Measurements from ENCODE around the gene BCR.
A peak's percentile ranks its signal among the peaks of the same experiment; 100 is the strongest.

Gene BCR

GRCh38 chr22:23293720-23294119 lies 113.4 kb downstream of the BCR start:
- no peak overlapping the region for H3K4me3 ChIP-seq (ENCODE audit: low read depth, low read length)
- TF ChIP-seq, protein P1, sequence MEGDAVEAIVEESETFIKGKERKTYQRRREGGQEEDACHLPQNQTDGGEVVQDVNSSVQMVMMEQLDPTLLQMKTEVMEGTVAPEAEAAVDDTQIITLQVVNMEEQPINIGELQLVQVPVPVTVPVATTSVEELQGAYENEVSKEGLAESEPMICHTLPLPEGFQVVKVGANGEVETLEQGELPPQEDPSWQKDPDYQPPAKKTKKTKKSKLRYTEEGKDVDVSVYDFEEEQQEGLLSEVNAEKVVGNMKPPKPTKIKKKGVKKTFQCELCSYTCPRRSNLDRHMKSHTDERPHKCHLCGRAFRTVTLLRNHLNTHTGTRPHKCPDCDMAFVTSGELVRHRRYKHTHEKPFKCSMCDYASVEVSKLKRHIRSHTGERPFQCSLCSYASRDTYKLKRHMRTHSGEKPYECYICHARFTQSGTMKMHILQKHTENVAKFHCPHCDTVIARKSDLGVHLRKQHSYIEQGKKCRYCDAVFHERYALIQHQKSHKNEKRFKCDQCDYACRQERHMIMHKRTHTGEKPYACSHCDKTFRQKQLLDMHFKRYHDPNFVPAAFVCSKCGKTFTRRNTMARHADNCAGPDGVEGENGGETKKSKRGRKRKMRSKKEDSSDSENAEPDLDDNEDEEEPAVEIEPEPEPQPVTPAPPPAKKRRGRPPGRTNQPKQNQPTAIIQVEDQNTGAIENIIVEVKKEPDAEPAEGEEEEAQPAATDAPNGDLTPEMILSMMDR (IDR thresholded peaks at IDR 0.05; ENCODE audit: low read depth, low read length): no peak

DNA sequence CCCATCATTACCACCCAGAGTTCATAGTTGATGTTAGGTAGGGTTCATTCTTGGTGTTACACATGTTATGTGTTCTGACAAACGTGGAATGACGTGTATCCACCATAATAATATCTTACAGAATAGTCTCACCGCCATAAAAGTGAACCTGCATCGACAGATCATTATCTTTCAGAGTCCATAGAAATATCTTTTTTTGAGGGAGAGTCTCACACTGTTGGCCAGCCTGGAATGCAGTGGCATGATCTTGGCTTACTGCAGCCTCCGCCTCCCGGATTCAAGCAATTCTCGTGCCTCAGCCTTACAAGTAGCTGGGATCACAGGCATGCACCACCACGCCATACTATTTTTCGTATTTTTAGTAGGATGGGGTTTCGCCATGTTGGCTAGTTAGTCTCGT lies 113.9 kb downstream of the BCR start:
- TF ChIP-seq, protein P1 (IDR thresholded peaks at IDR 0.05; ENCODE audit: low read depth, low read length): no peak
- H3K4me3 ChIP-seq (ENCODE audit: low read depth, low read length): no peak overlapping the region

DNA sequence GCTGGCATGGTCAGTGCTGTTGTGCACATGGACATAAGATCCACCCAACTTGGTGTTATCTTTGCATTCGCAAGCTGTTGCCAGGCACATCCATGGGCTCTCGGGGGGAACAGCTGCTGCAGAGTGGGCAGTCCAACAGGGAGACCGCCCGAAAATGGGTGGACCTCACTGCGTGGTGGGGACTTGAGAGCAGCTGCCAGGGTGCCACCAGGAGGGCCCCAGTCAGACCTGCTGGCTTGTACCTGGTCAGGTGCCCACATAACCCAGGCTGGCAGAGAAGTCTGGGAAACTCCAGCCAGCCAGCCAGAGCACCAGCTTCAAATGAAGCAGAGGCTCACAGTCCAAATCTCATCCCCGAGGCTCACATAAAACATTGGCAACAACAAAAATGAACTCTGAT lies 120.2 kb downstream of the BCR start:
- no peak overlapping the region for H3K4me3 ChIP-seq (ENCODE audit: low read depth, low read length)
- TF ChIP-seq, protein P1 (IDR thresholded peaks at IDR 0.05; ENCODE audit: low read depth, low read length): no peak

GRCh38 chr22:23301591-23301990 lies 121.3 kb downstream of the BCR start:
- TF ChIP-seq, protein P1 (IDR thresholded peaks at IDR 0.05; ENCODE audit: low read depth, low read length): no peak
- no peak overlapping the region for H3K4me3 ChIP-seq (ENCODE audit: low read depth, low read length)

DNA sequence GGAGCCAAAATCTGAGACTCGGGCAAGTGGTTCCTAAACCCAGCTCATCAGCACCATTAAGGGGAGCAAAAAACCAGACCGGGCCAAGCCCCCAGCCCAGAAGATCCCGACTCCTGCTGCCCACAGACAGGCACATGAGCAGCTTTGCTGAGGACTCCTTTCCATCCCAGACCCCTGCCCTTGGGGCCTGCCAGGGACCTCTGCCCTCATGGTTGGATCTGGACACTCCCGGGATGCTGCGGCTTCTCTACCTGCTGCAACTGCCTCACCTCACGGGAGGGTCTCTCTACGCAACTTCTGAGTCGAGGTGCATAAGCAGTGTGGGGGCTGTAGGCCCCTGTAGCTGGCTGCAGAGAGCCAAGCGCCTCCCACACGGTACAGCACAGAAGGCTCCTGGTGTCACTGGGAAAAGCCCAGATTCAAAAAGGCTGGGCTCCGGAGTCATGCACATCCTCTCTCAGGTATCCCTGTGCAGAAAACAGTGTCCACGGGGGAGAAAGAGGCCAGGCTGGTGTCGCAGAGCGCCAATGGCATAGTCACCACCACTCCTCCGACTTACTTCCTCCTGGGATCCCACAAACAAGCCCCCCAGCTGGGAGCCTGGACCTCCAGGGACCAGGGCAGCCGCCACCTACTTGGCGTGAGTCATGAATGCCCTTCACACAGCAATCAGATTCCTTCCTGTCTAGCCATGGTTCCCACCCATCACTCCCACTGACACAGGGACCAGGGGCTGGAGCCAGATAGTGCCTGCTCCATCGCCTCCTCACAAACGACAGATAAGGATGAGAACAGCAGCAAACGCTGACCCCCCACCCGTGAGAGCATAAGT lies 122.1 kb downstream of the BCR start:
- TF ChIP-seq, protein P1 (IDR thresholded peaks at IDR 0.05; ENCODE audit: low read depth, low read length): no peak
- H3K4me3 ChIP-seq (ENCODE audit: low read depth, low read length): no peak overlapping the region

GRCh38 chr22:23305321-23305910 lies 125.1 kb downstream of the BCR start:
- TF ChIP-seq, protein P1 (IDR thresholded peaks at IDR 0.05; ENCODE audit: low read depth, low read length): no peak

DNA sequence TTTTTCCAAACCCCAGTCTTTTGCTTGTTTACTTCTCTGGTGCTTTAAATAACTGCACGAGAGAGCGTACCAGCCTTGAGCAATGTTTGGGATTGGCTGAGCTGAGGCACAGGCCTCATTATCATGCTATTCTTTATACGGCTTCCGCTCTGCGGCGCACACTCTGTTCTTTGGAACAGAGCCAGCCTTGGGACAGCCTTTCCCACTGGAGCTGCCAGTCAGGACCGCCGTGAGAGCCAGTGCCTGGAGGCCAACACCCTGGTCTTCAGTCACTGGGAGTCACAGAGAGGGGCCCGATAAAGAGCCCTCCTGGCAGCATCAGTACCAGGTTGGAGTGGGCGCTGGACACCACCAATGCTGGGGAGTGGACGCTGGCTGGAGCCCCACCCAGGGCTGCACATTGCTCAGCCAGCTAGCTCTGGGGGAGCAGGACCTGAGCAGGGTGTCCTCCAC lies 125.6 kb downstream of the BCR start:
- H3K4me3 ChIP-seq (ENCODE audit: low read depth, low read length): peak overlapping the region; percentile 22; the same call in 1 of the 2 replicates
- TF ChIP-seq, protein P1 (IDR thresholded peaks at IDR 0.05; ENCODE audit: low read depth, low read length): no peak

More at GRCh38 chr22:23305321-23305910, 125.1 kb downstream of the BCR start:
- peak overlapping the region; percentile 22; the same call in 1 of the 2 replicates for H3K4me3 ChIP-seq (ENCODE audit: low read depth, low read length)

Measured in WI38 (cell line).